GM18858 (cell line): ENCODE results near the gene CCDC124.

Experiments used
- ATAC-seq: cut with Tn5 transposase; IDR thresholded peaks from one replicate; pipeline ENCODE4 v1.9.1; 2021; ENCODE audit not compliant: unreplicated experiment

The CCDC124 gene

DNA sequence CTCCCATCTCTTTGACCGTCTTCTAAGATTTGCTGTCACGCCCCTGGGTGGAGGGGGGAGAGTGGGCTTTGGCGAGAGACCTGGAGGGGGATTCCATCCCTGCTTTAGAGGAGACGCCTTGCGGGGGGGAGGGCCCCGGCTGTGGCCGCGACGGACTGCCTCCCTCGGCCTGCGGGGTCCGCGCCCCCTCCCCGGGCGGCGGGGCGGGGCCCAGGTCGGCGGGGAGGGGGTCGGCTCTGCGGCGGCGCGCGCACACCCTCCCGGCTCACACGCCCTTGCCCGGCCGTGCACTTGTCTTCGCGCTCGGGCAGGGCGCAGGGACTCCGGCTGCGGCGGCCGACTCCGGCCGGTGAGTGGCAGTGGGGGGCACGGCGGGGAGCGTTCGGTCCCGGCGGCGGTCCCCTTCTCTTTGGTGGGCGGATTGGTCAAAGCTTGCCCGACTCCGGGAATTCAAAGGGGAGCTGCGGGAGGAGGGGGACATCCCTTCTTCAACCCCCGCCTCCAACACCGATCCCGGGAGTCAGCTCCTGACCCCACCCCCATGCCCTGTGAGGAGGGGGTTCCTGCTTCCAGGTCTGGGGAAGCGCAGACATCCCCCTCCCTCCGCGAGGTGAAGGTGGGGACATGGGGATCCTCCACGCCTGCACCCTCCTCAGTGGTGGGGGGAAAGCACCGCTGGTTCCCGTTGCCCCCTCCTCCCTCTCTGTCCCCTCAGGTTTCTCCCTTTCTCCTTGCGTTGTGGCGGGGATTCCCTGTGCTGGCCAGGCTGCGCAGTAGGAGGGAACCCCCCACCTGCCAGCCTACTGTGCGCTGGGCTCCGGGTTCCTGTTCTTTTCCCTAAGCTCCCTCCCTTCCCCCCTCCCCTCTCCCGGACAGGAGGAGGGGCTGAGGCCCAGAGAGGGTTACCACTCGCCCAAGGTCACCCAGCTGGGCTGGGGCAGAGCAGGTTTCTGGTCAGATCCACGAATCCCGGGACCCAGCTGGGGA lies 19.5 kb downstream of the CCDC124 start:
- ATAC-seq, result no peak

DNA sequence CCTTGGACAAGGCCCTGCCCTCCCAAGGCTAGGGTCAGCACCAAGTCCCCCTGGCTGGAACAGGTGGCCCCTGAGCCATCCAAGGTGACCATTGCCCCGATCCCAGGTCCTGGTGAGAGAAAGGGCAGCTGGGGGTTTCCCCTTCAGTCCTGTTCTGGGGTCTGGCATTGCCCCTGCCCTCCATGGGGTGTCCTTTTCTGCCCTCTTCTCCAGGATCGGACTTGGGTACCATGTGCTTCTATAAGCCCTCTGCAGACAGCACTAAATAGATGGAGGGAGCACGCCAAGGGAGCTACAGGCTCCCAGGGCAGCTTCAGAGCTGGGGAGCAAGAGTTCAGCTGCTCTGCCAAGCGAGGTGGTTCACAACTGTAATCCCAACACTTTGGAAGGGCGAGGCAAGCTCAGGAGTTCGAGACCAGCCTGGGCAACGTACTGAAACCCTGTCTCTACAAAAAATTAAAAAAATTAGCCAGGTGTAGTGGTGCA lies 20.5 kb downstream of the CCDC124 start:
- no peak for ATAC-seq

DNA sequence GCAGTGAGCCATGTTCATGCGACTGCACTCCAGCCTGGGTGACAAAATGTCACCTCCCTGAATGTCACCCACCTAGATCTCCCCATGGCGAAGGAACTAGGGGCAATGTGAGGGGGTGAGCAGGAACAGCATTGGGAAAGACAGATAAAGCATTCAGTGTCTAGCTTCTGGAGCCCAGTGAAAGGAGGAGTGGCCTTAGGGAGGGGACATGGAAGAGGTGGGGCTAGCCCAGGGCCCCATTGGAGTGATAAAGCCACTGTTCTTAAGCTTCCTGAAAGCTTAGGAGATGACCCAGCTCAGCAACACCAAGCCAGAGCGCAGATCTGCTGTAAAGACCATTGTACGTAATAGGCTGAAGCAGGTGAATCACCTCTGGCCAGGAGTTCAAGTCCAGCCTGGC lies 21.1 kb downstream of the CCDC124 start:
- ATAC-seq, result no peak

DNA sequence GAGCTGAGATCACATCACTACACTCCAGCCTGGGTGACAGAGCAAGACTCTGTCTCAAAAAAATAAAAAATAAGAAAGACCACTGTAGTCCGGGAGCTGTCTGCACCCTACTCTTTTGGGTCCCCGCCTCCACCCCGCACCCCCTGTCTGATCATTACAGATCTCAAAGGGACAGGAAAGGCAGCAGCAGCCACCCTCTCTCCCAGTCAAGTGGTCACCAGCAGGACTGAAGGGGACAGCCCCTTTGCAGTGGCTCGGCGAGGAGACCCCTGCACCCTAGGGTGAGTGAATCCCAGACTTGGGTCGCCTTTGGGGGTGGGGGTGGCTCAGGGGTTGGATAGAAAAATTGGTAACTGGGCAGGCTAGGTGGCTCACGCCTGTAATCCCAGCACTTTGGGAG lies 21.6 kb downstream of the CCDC124 start:
- ATAC-seq, result no peak

DNA sequence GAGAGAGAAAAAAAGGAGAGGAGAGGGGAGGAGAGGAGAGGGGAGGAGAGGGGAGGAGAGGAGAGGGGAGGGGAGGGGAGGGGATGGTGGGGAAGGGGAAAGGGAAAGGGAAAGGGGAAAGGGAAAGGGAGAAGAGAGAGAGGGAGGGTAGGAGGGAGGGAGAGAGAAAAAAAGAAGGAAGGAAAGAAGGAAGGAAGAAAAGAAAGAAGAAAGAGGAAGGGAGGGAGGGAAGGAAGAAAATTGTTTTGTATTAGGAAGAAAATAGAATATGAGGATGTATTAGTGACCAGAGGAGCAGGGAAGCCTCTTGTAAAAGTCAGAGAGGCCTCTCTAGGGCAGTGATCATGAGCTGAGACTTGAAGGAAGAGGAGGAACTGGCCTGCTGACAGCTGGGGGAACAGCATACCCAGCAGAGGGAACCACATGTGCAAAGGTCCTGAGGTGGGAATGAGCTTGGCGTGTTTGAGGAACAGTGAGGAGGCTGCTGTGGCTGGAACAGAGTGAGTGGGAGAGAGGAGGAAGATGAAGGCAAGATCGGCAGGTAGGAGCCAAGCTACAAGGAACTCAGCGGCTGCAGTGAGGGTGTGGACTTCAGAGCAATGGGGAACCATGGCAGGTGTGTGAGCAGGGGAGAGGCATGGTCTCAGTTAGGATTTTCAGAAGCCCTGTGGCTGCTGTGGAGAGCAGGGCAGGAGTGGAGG lies 24.5 kb downstream of the CCDC124 start:
- ATAC-seq, result no peak

DNA sequence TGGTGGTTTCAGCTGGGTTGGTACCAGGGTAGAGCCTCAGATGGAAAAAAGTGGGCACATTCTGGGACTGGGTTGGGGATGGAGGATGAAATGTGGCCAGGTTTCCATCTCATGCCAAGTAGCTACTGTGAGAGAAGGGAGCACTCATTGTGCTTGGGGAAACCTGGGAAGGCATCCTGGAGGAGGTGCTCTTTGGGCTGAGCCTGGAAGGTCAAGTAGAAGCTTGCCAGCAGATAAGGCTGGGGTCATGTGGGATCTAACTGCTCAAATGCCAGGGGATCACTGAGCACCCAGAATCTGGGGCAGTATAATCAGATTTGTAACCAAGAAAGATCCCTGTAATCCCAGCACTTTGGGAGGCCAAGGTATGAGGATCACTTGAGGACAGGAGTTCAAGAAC lies 25.1 kb downstream of the CCDC124 start:
- no peak for ATAC-seq

DNA sequence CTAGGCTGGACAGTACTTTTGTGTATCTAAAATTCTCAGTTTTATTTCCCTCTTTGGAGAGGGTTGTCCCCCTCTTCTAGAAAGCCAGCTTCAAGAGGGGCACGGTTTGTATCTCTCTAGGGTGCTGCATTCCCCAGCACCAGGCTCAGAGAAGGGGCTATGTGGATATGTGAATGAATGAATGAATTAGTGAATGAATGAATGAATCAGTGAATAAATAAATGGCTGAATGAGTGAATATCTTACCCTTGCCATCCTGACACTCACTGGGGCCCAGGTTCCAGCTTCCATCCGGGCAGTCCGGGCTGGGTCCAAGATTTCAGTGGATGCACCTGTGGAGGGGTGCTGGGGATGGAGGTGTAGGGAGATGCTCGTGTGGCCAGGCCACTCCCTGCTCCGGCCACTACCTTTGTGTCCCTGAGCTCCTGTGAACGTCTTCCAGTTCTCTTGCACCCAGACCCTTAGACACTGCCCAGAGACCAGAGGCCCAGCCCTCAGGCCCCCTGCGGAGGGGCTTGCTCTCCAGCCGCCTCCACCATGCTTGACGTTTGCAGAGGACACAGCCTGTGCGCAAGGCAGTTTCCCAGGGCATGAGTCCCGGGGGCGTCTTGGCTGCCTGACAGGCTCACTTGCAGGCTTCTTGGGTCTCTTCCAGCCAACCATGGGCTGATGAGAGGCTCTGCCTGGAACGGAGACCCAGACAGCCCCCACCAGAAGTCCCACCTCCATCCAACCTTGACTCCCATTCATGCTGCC lies 31.3 kb downstream of the CCDC124 start:
- ATAC-seq, result no peak

DNA sequence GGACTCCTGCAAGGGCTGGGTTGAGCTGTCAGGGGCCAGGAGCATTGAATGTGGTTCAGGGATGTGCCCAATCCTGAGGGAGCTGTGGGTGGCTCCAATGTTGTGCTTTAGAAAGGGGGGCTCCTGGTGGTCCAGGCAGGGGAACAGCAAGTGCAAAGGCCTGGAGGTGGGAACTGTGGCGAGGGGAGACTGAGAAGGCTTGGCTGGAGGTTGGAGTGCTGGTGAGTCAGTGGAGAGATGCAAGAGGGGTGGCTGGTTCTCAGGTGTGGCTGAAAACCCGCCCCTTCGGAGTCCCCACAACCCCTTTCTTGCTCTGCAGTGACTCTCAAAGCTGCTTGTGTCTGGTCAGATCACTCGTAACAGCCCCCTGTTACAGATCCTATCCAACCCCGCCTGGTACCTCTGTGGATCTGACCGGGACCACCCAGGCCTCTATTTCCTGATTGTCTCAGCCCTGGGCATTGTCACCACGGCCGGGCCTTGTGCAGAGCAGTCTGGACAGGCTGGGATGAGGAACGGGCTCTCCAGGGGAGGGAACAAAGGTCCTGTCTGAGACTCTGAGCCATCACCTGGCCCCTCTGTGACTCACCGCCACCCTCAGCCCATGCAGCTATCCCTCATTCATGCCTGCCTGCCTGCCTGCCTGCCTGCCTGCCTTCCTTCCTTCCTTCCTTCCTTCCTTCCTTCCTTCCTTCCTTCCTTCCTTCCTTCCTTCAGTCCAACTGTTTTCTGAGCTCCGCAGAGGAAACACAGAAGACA lies 32.7 kb downstream of the CCDC124 start:
- no peak for ATAC-seq

DNA sequence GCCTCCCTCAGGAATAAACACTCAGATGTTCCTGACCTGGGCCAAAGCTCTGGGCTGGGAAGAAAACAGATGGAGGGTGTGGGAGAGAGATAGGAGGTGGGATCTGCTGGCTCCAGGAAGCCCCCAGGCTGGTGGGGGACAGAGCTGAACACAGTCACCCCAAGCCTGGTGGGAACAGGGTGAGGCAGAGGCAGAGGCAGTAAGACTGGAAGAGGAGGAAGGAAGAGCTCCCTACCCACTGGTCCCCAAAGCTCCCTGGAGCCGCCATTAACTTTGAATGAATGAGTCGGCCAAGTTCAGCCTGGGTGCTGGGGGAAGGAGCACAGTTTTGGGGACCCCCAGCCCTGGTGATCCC lies 33.3 kb downstream of the CCDC124 start:
- ATAC-seq, result no peak

DNA sequence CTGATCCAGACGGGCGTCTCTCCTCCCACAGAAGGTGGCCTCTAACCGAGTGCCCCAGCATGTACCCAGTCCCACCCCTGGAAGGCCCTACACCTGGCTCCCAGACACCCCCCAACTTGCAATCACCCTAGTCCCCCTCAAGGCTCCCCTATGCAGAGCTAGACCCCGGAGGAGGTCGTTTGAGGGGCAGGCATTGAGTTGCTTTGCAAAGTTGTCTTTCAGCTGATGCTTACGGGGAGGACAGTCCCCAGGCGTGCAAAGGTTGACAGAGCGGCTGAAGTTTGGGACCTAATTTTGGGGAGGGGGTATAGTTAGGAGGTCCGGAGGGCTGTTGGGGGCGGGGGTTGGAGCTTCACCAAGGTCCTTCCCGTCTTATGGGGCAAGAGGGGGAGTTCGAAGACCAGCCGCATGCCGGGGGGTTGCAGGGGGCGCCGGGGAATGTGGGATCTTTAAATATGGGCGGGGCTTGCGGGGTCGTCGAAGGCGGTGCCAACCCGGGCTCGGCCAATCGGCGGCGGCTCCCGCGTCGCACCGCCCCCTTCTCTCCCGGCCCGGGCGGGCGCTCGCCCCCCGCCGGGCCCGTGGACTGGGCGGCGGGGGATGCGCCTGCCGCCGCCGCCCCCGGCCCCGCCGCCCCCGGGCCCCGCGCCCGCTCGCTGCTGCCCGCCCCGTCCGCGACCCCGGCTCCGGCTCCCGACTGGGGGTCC lies 33.9 kb downstream of the CCDC124 start, which contains the start of gene KCNN1:
Gene KCNN1, plus strand, starts transcription at position 558 of the 707 bp plus-strand sequence. CDS start 6,782 bp downstream, outside the sequence.
- ATAC-seq, result no peak

DNA sequence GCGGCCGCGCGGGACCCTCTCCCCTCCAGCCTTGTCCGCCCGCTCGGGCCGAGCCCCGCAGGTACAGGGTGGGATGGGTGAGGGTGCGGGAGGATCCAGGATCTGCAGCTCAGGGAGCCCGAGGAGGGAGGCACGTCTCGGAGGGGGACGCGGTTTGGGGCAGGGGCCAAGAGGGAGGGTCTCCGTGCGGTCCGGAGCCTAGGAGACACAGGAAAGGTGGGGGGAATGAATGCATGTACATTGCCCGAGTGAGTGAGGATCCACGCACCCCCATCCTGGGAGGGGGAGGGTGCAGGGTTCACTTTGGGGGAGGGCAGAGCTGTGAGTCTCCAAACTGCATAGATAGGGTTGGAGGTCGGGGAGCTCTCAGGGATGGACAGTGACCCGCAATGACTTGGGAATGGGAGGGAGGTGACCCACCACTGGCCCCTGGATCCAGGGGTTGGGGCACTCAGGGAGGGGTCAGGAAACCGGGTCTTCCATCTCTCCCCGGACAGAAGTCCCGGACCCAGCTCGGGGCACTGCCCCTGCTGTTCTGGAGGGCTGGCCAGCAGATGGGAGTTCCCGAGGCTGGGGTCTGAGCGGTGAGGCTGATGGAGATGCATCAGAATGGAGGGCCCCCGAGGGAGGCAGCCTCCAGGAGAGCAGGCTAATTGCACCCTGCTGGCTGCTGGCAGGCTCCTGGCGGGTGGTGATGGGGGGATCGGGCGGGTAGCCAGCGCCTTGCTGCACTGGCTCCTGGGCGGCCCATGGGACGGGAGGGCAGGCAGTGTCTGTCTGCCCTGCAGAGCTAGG lies 34.6 kb downstream of the CCDC124 start:
- ATAC-seq, result no peak

DNA sequence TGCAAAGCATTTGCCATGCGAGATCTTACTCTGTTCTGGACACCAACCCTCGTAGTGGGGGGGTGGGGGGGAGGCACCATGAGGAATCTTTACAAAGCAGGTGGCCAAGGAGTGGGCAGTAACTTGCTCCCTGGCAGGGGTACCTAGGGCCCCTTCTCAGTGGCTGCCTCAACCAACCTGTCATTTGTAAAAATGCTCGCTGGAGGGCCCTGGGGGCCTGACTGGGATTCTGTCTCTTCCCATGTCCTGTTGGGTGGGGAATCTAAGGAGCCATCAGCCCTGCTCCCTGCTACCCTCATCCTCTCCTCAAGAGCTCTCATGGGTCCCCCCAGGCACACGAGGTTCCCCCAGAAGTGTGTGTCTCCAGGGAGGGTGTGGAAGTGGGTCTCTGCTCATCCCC lies 35.5 kb downstream of the CCDC124 start:
- ATAC-seq, result no peak

DNA sequence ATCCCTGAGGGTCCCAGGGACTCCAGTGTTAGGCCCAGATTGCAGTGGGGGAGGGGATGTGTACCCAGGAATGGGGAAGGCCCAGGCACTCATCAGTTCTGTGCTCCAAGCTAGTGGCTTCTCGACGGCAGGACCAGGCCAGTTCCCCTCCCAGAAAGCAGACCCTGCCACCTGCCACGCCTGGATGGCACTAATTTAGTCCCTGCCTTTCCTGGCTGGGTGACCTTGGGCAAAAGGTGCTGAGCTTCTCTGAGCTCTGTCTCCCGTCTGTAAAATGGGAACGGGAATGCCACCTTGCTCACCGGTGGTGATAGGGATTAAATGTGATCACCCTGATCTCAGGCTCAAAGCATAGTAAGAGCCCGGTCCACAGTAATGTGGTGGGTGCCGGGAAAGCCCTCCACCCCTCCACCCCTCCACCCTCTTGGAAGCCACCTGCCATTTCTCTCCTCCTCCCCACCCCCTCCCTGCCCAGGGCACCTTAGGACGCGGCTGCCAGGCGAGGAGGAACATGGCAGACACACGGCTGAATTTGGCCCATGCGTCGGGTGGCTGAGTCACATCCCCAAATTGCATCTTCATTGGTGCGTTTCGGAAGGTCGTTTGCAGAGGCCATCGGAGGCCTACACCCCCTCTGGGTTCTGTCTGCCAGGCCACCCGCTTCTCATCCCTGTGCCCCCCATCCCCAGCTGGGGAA lies 36.4 kb downstream of the CCDC124 start:
- no peak for ATAC-seq

DNA sequence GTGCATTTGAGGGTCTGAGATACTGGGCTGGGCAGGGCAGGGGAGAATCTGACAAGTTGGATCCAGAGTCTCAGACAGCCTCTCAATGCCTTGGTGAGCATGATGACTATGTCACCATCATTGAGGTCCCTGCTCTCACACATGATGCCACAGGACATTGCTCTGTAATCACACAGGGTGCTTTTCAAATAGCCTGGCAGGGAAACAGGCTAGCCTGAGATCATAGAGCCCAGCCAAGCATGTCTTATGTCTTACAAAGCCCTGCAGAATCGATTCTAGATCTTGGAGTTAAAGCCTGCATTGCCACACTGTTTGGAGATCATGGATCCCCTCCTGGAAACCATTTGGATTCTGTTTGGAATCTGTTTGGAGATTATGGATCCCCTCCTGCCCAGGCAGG lies 39.4 kb downstream of the CCDC124 start:
- ATAC-seq, result no peak

DNA sequence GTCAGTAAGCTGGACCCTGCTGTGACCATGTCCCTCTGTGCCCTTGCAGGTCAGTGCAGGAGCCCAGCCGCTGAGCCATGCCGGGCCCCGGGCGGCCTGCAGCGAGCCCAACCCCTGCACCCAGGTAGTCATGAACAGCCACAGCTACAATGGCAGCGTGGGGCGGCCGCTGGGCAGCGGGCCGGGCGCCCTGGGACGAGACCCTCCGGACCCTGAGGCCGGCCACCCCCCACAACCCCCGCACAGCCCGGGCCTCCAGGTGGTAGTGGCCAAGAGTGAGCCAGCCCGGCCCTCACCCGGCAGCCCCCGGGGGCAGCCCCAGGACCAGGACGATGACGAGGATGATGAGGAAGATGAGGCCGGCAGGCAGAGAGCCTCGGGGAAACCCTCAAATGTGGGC lies 40.9 kb downstream of the CCDC124 start:
- ATAC-seq, result no peak

DNA sequence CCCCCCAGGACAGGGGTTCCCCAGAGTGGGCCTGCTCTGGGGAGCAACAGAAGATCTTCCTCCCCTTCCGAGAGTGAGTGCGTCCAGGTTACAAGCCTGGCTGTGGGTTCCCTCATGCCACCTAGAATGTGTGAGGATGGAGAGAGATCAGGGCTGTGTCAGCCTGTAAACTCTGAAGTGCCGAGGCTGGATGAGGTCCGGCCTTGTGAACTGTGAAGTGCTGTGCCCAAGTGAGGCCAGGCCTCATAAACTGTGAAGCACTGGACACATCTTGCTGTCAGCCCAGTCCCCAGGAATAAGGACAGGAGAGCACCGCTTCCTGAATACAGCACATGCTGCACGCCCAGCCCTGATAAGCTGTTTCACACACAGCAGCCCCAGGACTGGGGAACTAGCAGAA lies 41.7 kb downstream of the CCDC124 start:
- no peak for ATAC-seq

DNA sequence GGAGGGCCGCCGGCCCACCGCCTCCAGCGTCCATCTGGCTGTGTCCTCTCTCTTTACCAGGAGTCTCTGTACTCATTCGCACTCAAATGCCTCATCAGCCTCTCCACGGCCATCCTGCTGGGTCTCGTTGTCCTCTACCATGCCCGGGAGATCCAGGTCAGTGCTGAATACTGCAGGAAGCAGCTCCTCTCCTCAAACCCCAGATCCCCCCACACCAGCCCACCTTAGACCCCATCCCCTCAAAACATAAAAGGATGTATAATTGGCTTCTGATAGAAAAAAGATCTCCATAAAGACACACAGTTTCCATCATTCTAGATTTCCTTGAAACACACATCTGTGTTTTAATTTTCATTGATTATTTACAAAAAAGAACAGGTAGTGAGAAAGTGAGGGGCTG lies 42.2 kb downstream of the CCDC124 start:
- ATAC-seq, result no peak

DNA sequence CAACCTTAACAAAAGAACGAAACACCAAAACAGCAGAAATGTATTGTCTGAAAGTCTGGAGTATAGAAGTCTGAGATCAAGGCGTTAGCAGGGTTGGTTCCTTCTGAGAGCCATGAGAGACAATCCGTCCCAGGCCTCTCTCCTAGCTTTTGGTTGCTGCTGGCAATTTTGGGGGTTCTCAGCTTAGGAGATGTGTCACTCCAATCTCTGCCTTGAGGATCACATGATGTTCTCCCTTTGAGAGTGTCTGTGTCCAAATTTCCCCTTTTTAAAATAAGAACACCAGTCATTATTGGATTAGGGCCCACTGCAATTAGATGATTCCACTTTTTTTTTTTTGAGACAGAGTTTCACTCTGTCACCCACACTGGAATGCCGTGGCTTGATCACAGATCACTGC lies 44.2 kb downstream of the CCDC124 start:
- ATAC-seq, result no peak

DNA sequence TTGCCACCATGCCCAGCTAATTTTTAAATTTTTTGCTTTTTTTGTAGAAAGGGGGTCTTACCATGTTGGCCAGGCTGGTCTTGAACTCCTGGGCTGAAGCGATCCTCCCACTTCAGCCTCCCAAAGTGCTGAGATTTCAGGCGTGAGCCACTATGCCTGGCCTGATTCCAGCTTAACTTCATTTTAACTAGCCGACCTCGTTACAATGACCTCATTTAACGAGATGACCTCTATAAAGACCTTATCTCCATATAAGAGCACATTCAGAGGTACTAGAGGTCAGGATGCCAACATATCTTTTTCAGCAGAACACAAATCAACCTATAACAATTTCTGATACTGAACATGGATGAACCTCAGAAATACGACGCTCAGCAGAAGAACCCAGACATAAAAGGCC lies 44.7 kb downstream of the CCDC124 start:
- ATAC-seq, result no peak
